ENCODE results near the gene HOXA10.

Gene HOXA10

GRCh38 chr7:27154901-27155815, 19.0 kb downstream of the HOXA10 start:
- ATAC-seq = no peak

- no peak for ATAC-seq
Observed at GRCh38 chr7:27154369-27154768, 19.8 kb downstream of the HOXA10 start.

GRCh38 chr7:27153526-27153925, 20.6 kb downstream of the HOXA10 start:
- no peak for ATAC-seq

- ATAC-seq = no peak
Observed at GRCh38 chr7:27152816-27153442, 21.2 kb downstream of the HOXA10 start.

GRCh38 chr7:27151931-27152815, 21.9 kb downstream of the HOXA10 start, which contains the start of gene HOXA3:
Gene HOXA3 (minus strand): TSS chr7:27152583. CDS start chr7:27110640, 41,943 bp downstream.
- ATAC-seq = no peak

- no peak for ATAC-seq
Observed at GRCh38 chr7:27151341-27151930, 22.7 kb downstream of the HOXA10 start.

- peak; percentile 81 to 85 for ATAC-seq
Observed at GRCh38 chr7:27150568-27151340, 23.4 kb downstream of the HOXA10 start.

- no peak for ATAC-seq
Observed at GRCh38 chr7:27149842-27150567, 24.1 kb downstream of the HOXA10 start.

GRCh38 chr7:27148756-27149641, 25.1 kb downstream of the HOXA10 start:
- ATAC-seq = no peak

- ATAC-seq = no peak
Observed at GRCh38 chr7:27148031-27148755, 25.9 kb downstream of the HOXA10 start.

- ATAC-seq = no peak
Observed at GRCh38 chr7:27147199-27148030, 26.7 kb downstream of the HOXA10 start, which contains the start of gene HOXA6. Gene HOXA6 (minus strand): TSS chr7:27147774. CDS start chr7:27147749, 25 bp downstream.

- ATAC-seq = no peak
Observed at GRCh38 chr7:27146491-27147198, 27.5 kb downstream of the HOXA10 start.

GRCh38 chr7:27145914-27146412, 28.2 kb downstream of the HOXA10 start:
- no peak for ATAC-seq

GRCh38 chr7:27145165-27145913, 28.8 kb downstream of the HOXA10 start:
- ATAC-seq = no peak

- ATAC-seq = no peak
Observed at GRCh38 chr7:27144781-27145164, 29.3 kb downstream of the HOXA10 start.

Measured in activated CD4-positive, CD25-positive, alpha-beta regulatory T cell treated with anti-CD3 and anti-CD28 coated beads, Interleukin-2, amount 50 U/mL, for 24 hours (primary cell).